ENCODE data around the gene GPR37L1.
A peak's percentile ranks its signal among the peaks of the same experiment; 100 is the strongest.
"Not testable (repeated sequence)": the region's sequence is repeated elsewhere in the genome, so short reads cannot be mapped to it uniquely, and the experiment has no call there.

GPR37L1 gene

DNA sequence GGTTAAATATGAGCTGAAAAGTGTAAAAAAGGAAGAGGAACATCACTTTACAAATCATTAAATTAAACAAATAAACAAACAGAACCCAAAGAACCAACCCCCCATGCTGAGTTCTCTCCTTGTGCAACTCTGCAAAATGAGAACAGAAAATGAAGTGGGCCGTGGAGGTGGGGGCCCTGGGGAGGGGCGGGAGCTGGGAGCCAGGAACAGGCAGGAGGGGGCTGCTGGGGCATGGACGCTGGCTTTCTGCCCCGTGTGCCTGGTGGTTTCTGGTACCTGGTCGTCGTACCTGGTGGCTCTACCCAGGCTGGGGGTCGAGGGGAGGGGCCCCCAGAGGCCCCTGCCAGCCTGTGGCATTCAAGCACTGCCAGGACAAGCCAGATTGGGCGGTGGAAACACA, 10.8 kb downstream of the GPR37L1 start:
- no peak for DNase-seq (ENCODE audit: low spot score)

DNA sequence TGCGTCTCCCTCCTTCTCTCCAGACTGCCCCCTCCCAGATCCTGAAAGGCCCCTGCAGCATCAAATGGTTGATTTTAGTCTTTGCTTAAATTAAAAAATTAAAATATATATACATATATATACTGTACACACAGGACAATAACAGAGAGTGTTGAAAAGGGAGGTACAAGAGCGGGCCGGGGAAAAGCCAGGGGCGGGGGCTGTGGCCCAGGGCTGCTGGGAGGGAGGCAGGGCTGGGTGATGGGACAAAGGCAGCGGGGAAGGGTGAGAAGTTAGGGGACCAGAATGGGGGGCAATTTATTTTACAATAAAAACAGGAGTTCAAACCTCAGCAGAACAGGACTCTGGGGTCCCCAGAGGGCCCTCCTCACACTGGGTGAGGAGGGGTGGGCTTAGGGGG, 11.3 kb downstream of the GPR37L1 start:
- DNase-seq (ENCODE audit: low spot score), result no peak

DNA sequence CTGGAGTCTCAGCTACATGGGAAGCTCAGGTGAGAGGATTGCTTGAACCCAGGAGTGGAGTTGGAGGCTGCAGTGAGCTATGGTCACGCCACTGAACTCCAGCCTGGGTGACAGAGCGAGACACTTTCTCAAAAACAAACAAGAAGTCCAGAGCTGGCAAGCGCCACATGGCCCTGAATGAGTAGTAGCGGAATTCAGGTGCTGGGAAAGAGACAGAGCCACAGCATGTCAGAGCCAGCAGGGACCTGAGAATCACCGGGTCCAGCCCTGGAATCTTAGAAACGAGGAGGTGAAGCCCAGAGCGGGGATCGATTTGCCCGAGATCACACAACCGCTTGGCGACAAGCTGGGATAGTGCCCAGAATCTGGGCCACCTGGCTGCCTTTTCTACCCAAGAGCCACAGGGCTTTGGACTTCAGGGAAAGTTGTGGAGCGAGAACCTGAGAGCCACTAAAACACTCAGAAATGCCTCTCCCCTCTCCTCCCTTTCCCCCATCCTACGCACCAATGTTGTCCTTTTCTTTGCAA, 12.0 kb downstream of the GPR37L1 start:
- no peak for DNase-seq (ENCODE audit: low spot score)

DNA sequence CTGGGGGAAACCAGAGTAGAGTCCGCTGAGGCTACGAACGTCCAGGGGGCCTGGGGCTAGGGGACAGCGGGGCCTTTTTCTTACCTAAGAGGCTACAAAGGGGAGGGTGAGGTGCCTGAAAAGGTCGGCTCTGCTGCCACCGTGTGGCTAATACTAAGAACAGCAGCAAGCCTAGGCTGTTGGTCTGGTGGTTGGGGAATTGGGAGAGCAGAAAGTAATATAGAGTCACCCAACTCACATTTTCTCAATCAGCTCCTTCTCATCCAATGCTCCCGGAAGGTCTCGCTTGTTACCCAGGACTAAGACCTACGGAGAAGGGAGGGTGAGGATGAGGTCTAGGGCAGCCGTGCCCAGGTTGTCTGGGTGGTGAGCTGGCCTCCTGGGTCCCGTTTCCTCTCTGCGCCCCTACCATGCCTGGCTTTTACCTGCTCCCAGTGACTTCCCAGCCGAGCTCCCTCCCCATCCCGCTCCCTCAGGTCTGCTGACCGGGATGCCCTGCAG, 12.6 kb downstream of the GPR37L1 start:
- peak; percentile 91 for DNase-seq (ENCODE audit: low spot score)

DNA sequence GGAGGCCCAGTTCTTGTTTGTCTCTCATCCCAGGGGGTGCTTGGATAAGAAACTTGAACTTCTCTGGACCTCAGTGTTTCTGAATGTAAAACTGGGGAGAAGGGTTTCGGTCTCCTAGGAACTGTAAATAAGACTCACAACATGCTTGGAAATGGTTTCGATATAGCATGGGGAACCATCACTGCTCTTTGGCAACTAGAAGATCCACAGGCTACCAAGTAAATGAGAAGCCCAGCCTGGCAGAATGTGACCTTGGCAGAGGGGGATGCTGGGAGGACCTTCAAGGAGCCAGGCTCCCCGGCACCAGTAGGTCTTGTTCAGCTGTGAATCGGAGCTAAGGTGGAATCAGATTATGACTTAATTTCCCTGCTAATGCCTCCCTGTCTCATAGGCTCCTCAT, 18.1 kb downstream of the GPR37L1 start:
- DNase-seq (ENCODE audit: low spot score), result no peak

DNA sequence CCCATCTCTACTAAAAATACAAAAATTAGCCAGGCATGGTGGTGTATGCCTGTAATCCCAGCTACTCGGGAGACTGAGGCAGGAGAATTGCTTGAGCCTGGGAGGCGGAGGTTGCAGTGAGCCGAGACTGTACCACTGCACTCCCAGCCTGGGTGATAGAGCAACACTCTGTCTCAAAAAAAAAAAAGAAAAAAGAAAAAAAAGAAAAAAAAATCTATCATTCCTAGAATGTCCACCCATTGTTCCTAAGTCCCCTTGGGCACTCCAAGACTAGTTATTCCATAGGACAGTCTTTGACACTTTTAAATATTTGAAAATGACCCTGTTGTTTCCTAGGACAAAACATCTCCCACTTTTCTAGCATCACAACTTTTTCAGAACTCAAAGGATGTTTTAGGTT, 18.8 kb downstream of the GPR37L1 start:
- DNase-seq (ENCODE audit: low spot score), result not testable (repeated sequence)

DNA sequence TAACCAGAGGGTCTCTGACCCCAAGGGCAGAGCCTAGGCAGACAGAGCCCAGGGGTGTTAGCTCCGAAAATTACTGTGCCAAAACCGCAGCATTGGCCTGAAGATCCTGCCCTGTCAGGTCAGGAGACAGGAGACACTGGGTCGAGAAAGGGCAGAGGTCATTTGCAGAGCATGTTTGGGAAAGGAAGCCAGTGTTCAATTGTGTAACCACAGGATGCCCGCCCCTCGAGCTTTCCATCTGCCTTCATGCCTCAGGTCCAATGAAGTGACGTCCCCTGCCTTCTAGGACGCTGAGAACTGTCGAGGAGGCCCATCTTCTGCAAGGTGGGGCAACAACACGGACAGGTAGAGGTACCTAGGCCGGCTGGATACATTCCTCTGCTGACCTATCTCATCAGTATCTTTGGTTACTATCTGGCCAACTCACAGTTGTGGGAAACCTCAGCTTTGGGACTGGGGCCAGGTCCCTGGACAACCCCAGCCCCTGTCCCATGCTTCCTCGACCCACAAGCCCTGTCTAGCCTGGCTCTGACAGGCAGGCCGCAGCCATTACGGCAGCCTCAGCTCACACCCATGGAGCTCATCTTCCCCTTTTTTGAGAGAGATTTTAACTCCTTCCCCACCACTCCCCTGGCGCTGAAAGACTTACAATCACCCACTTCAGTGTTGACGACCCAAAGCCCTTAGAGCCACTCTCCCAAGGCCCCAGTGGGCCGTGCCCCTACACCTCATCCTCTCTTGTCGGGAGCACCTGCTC, 20.5 kb downstream of the GPR37L1 start:
- no peak for DNase-seq (ENCODE audit: low spot score)

DNA sequence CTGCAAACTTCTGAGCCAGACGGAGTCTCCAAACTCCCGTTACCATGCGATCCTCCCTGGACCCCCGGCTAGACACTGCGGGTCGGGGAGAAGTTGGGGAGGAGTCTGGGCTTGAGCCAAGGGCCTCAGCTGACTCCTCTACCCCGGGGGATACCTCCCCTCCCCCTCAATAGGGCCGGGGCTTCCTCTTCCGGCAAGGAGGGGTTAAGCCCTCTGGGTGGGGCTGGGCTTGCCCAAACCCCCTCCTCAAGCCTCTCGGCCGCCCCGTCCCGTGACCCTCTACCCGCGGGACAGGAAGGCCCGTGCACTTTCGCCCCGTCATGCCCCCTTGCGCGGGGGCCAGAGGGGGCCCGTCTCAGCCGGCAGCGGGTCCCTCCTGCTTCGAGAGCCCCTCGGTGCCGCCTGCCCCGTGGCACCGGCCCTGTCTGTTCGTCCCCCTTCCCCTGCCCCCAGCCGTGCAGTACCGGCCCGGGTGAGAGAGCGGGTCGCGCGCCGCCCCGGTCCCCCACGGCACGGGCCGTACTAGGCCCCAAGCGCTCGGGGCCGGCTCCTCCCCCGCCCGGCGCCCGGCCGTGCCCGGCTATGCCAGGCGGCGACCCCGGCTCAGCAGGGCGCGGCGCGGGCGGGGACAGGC, 21.2 kb downstream of the GPR37L1 start:
- no peak for DNase-seq (ENCODE audit: low spot score)

DNA sequence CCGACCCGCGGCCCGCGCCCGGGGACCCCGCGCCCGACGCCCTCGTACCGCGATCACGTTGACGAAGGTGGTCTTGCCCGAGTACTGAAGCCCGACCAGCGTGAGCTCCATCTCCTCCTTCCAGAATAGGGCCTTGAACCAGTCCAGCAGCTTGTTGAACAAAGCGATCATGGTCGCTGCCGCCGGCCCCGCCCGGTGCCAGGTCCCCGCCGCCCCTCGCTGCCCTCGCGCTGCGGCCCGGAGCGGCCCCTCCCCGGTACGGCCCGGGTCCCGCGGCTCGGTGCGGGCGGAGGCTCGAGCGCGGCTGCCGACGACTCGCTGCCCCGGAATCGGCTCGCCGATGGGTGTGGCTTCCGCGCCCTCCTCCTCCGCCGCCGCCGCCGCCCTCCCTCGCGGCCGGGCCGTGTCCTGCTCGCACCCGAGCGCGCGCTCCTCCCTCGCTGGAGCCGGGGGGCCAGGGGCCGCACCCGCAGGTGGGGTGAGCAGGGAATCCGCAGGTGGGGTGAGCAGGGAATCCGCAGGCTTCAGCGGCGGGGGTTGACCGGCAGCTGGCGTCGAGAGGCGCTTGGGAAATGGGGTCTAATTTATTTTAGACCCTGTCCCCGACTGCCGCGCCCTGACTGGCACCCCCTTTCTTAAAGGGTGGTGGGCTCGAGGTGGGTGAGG, 21.8 kb downstream of the GPR37L1 start, which contains the start of gene ARL8A:
Gene ARL8A (minus strand): TSS at position 336 of the 666 bp plus-strand sequence. CDS start 165 bp downstream, at position 171.
- DNase-seq (ENCODE audit: low spot score), result no peak

DNA sequence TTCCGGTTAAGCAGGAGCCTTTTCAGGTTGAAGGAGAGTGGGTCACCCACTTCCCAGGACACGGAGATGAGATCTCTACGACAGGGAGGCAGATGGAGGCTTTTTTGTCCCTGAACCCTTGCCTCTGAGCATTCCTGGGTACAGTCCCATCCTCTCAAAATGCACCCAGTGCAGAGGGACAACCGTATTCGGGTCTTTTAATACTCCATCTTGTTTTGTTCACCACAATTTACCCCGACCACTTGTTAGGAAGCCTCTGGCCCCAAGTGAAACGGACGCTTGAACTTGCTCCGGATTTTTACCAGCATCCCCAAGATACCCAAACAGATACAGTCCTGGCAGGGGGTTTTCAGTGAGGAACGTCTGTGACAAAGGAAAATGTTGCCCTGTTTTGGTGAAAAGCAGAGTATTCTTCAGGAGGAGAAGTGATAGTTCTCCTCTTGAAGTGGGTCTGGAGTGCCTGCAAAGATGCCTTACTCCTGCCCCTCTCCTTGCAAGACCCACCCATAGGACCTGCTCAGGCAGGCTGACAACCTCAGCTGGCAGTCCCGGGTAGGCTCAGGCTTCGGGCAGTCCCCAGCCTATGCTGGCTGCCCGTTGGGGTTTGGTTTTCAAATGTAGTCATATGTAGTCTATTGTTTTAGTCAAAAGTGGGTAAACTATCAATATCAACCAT, 22.5 kb downstream of the GPR37L1 start:
- DNase-seq (ENCODE audit: low spot score), result no peak

DNA sequence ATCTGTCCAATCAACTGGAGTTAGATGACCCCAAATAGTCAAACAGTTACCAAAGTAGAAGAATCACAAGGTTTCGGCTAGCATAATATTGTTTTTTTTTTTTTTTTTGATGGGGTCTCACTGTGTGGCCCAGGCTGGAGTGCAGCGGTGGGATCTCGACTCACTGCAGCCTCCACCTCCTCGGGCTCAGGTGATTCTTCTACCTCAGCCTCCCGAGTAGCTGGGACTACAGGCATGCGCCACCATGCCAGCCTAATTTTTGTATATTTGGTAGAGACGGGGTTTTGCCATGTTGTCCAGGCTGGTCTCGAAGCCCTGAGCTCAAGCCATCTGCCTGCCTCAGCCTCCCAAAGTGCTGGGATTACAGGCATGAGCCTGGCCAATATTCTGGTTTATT, 23.0 kb downstream of the GPR37L1 start:
- not testable (repeated sequence) for DNase-seq (ENCODE audit: low spot score)

DNA sequence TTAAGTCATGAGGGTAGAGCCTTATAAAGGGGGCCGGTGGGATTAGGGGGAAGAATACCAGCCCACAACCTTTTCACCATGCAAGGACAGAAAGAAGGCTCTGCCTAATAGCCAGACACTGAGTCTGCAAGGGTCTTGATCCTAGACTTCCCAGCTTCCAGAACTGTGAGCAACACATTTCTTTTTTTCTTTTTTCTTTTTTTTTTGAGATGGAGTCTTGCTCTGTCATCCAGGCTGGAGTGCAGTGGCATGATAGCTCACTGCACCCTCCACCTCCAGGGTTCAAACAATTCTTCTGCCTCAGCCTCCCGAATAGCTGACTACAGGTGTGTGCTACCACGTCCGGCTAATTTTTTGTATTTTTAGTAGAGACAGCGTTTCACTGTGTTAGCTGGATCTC, 23.6 kb downstream of the GPR37L1 start:
- no peak for DNase-seq (ENCODE audit: low spot score)

DNA sequence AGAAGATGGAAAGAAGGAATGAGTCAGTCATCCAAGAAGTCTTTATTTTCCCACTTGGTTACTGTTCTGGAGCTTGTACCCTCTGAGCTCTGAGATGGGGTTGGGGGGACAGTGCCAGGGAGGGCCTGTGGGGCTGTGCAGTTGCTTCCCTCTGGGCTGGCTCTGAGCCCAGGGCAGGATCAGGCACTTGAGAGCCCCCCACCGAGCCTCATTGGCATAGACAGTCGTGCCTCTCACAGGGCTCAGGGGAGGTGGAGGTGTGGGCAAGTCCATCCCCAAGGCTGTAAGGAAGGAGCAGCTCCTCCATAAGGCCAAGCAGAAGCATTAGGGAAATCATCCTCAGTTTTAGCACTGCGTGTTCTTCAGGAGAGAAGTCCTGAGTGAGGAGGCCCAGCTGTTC, 24.3 kb downstream of the GPR37L1 start:
- no peak for DNase-seq (ENCODE audit: low spot score)

DNA sequence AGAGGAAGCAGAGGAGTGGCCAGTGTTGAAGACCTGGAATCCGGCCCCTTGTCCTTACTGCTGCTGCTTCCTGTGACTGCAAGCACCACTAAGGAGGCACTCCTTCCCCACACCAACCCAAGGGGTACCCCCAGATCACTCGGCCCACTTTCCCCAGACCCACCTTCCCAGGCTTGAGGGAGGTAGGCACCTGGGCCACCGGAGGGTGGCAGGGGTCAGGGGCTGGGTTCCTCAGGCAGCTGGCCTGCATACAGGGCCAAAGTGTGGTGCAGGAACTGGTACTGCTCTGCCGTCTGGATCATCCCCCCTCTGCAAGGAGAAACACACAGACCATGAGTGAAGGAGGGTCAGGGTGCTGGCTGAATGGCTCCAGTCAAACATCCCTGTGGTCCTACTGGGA, 25.7 kb downstream of the GPR37L1 start:
- no peak for DNase-seq (ENCODE audit: low spot score)

DNA sequence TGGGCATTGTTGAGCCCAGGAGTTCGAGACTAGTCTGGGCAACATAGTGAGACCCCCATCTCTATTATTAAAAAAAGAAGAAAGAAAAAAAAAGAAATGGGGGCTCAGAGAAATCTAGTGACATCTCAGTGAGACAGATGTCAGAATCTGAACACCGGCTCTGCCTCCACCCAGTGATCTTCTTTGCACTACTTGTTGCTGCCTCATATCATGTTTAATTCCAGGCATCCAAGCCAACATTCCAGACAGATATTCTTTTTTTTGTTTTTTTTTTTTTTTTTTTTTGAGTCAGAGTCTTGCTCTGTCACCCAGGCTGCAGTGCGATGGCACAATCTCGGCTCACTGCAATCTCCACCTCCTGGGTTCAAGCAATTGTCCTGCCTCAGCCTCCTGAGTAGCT, 26.8 kb downstream of the GPR37L1 start:
- DNase-seq (ENCODE audit: low spot score), result no peak

DNA sequence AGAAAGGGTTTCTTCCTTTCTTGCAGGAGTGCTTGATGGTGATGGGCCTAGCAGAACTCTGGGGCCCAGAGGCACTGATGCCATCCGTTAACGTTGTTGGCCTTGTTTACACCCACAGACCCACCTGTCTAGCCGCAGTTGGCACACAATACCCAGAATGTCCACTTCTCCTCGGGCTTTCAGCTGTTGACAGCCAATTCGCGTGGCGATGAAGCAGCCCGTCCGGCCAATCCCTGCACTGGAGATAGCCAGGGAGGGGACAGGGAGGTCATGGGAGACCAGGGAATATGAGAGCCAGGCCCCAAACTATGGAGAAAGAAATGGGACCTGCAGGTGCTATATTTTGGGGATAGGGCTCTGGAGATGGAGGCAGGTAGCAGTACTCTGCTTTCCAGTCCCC, 27.5 kb downstream of the GPR37L1 start:
- DNase-seq (ENCODE audit: low spot score), result no peak

DNA sequence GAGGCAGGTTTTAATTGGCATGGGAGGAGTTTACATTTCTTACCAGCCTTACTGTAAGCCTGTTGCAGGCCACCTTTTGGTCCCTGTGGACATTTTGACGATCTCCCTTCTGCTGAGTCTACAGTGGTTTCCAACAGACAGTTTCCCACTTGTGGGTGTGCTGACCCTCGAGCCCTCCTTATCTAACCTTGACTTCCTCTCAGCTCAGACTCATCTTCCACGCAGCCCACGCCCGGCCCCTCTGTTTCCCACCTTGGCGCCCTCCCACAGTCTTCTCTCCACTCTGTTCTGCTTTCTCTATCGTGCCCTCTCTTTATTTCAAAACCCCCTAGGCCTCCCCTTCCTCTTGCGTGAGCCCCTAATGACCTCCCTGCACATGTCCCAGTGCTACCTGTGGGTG, 27.9 kb downstream of the GPR37L1 start:
- DNase-seq (ENCODE audit: low spot score), result no peak

DNA sequence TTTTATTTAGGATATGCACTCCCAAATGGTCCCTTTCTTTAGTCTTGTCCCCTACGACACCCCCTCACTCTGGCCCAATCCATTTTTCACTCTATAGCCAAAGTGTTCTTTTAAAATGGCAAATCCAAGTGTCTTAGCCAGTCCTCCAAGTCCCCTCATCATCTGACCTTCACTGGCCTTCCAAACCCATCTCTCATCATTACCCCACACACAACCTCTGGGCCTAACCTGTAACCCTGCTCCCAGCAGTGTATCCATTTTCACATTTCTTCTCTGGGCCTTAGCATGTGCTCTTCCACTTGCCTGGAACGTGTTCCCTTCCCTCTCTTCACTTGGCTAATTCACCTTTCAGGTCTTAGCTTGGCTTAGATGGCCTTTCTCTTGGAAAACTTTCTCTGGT, 28.3 kb downstream of the GPR37L1 start:
- DNase-seq (ENCODE audit: low spot score), result no peak

DNA sequence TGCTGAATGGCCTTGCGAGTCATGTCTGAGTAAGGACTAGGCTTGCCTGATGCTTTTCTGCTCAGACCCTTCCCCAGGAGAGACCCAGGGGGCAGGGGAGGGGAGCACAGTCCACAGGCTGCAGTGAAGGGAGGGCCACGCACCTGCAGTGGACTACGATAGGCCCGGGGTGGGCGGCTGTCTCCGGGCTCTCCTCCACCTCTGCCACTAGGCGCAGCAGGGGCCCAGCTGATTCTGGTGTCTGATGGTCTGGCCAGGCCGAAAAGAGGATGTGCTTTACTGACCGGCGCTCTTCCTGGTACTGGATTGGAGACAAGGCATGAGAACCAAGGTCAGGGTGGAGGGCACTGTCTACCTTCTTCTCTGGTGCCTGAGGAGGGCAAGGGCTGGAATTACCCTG, 29.7 kb downstream of the GPR37L1 start:
- no peak for DNase-seq (ENCODE audit: low spot score)

DNA sequence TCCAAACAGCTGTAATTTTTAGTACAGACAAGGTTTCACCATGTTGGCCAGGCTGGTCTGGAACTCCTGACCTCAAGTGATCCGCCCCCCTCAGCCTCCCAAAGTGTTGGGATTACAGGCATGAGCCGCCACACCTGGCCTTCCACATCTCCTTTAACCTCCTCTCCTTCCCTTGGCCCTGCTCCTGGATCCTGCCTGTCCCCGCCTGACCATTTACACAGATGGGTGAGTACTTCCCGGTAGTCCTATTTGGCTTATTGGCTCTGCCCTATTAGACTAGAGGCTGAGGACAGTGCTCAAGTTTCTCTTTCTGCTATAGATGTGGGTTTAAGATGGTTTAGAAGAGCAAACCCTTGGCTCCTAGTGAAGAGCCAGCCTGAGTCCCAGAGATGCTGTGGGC, 30.6 kb downstream of the GPR37L1 start:
- no peak for DNase-seq (ENCODE audit: low spot score)

DNA sequence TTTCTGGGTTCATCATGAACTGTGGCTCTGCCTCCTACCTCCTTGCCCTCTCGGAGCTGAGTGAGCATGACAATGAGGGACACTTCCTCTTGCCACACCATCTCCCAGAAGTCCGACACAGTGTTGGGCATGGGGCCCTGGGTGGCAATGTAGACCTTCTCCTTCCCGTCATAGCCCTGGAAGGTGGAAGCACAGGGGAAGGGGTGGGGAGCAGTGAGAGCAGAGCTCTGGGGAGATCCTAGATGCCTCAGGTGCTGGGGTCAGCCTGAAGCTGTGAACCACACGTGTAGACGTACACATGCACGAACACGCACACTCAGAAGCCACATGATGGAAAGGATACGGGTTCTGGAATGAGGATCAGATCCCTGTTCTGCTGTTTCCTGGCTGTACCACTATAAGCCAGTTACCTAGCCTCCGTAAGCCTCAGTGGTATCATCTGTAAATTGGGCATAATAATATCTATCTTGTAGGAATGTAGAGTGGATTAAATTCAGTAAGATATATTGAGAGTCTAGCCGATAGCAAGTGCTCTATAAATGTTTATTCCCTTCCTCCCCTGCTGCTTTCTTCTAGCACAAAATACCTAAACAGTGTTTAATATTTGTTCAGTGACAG, 31.5 kb downstream of the GPR37L1 start:
- DNase-seq (ENCODE audit: low spot score), result no peak
